RPMI7951 (cell line): ENCODE measurements around the gene NPAS3. TPM values are rescaled to one million over a fixed set of nuclear protein-coding genes. Genes with fewer than 3 reads are reported as not detected.

Experiments
- DNase-seq: peaks from one replicate; pipeline ENCODE4 v3.0.0-alpha.2; 2012; ENCODE audit warnings: low read depth
- total RNA-seq: library from RNA; depleted of rRNA; stranded (reverse); fragments of >200 nt; shearing (Covaris generic); gene quantifications from 2 replicates; pipeline ENCODE4 v1.2.3, GENCODE V29; 2014

The NPAS3 gene
- total RNA-seq, 1 experiment from 2014 or later: 0.48 TPM

- DNase-seq: no peak
Measured at GRCh38 chr14:33850826-33851225, 912.1 kb downstream of the NPAS3 start.

DNA sequence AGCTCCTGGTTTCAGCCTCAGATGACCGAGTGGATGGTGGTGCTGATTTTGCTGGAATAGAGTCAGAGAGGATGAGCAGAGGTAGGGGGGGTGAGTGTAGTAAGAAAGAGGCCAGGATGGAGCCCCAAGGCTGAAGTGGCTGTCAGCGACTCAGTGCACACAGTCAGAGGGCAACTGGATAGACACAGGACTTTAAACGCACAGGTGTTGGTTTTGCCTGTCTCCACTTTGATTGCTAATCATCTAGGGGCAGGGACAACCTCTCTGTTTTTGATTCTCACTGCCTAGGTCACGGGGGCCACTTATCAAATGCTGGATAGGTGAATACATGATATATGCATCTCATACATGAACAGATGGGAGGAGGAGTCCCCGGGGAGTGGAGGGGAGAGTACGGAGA is 912.7 kb downstream of the NPAS3 start:
- DNase-seq: no peak

DNA sequence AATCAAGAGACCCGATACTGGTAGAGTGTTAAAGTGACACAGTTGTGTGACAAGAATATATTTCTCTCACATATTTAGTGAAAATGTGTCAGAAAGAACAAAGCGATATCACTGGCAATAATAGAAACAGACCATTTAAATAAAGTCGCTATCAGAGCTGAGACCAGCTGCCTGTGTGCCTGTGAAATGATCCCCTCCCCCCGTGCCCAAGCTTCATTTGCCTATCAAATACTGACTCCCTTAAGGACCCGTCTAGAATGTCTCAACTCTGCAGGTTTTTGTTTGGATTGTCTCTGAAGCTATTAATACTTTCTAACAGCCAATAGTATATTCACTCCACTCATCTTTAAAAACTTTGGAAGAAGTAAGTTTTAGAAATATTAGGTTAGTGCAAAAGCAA is 913.3 kb downstream of the NPAS3 start:
- DNase-seq: no peak
